GM18499 (cell line): ENCODE data around the gene GRIK4.

Experiments used
- ATAC-seq: cut with Tn5 transposase; IDR thresholded peaks from one replicate; pipeline ENCODE4 v1.9.1; 2021; ENCODE audit warnings: moderate number of reproducible peaks; ENCODE audit not compliant: insufficient read depth, unreplicated experiment

The GRIK4 gene

GRCh38 chr11:120657306-120658070 is 145.9 kb downstream of the GRIK4 start:
- no peak for ATAC-seq

GRCh38 chr11:120658071-120658423 is 146.5 kb downstream of the GRIK4 start:
- ATAC-seq = no peak

GRCh38 chr11:120659076-120659475 is 147.5 kb downstream of the GRIK4 start:
- ATAC-seq = no peak

- ATAC-seq = no peak
Measured at GRCh38 chr11:120660024-120660565, 148.5 kb downstream of the GRIK4 start.

- no peak for ATAC-seq
Measured at GRCh38 chr11:120662071-120662676, 150.6 kb downstream of the GRIK4 start.

- no peak for ATAC-seq
Measured at GRCh38 chr11:120663142-120663541, 151.6 kb downstream of the GRIK4 start.

- no peak for ATAC-seq
Measured at GRCh38 chr11:120666121-120666639, 154.6 kb downstream of the GRIK4 start.

- no peak for ATAC-seq
Measured at GRCh38 chr11:120667281-120667680, 155.7 kb downstream of the GRIK4 start.

- ATAC-seq = no peak
Measured at GRCh38 chr11:120667934-120668333, 156.4 kb downstream of the GRIK4 start.

- no peak for ATAC-seq
Measured at GRCh38 chr11:120668537-120668936, 157.0 kb downstream of the GRIK4 start.

GRCh38 chr11:120674542-120674941 is 163.0 kb downstream of the GRIK4 start:
- ATAC-seq = no peak

- ATAC-seq = no peak
Measured at GRCh38 chr11:120675171-120675570, 163.6 kb downstream of the GRIK4 start.

GRCh38 chr11:120676991-120677390 is 165.4 kb downstream of the GRIK4 start:
- no peak for ATAC-seq

- no peak for ATAC-seq
Measured at GRCh38 chr11:120680322-120680721, 168.8 kb downstream of the GRIK4 start.

GRCh38 chr11:120681434-120682331 is 170.1 kb downstream of the GRIK4 start:
- ATAC-seq = no peak

- no peak for ATAC-seq
Measured at GRCh38 chr11:120682332-120682649, 170.7 kb downstream of the GRIK4 start.

GRCh38 chr11:120682866-120683265 is 171.3 kb downstream of the GRIK4 start:
- no peak for ATAC-seq

- ATAC-seq = no peak
Measured at GRCh38 chr11:120686516-120686915, 175.0 kb downstream of the GRIK4 start.

GRCh38 chr11:120688163-120688562 is 176.6 kb downstream of the GRIK4 start:
- no peak for ATAC-seq

GRCh38 chr11:120689596-120690275 is 178.2 kb downstream of the GRIK4 start:
- no peak for ATAC-seq
